ENCODE data around the gene NOL3.

Gene NOL3

DNA sequence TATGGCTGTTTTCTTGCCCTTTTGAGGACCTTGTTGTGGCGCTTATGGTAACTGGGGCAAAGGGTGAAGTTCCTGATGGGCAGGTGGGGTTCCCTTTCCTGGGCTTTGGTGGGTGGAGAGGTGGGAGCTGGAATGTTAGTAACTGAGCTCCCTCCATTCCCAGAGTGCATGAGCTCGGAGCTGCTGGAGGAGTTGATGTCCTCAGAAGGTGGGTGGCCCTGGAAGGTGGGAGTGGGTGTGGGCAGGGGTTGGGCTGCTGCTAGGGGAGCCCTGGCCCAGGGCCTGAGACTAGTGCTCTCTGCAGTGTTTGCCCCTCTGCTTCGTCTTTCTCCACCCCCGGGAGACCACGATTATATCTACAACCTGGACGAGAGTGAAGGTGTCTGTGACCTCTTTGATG, 27.4 kb downstream of the NOL3 start:
- TF ChIP-seq, protein P1, sequence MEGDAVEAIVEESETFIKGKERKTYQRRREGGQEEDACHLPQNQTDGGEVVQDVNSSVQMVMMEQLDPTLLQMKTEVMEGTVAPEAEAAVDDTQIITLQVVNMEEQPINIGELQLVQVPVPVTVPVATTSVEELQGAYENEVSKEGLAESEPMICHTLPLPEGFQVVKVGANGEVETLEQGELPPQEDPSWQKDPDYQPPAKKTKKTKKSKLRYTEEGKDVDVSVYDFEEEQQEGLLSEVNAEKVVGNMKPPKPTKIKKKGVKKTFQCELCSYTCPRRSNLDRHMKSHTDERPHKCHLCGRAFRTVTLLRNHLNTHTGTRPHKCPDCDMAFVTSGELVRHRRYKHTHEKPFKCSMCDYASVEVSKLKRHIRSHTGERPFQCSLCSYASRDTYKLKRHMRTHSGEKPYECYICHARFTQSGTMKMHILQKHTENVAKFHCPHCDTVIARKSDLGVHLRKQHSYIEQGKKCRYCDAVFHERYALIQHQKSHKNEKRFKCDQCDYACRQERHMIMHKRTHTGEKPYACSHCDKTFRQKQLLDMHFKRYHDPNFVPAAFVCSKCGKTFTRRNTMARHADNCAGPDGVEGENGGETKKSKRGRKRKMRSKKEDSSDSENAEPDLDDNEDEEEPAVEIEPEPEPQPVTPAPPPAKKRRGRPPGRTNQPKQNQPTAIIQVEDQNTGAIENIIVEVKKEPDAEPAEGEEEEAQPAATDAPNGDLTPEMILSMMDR (IDR thresholded peaks at IDR 0.05; ENCODE audit: control extremely low read depth, extremely low read depth, low read depth, missing control alignments), result no peak
- POLR2A ChIA-PET, result interaction anchor here (0.7 kb wide), 1 partner anchor 13 kb away, joined by 4 read pairs; no protein-coding TSS in a partner anchor
- DNase-seq (ENCODE audit: extremely low spot score), result no peak
- CTCF ChIA-PET, result interaction anchor here (0.8 to 3.0 kb wide), 15 partner anchors 10 to 303 kb away, joined by 3 to 16 read pairs (median 3); partner anchors contain the start of genes NOL3 and TMEM208

DNA sequence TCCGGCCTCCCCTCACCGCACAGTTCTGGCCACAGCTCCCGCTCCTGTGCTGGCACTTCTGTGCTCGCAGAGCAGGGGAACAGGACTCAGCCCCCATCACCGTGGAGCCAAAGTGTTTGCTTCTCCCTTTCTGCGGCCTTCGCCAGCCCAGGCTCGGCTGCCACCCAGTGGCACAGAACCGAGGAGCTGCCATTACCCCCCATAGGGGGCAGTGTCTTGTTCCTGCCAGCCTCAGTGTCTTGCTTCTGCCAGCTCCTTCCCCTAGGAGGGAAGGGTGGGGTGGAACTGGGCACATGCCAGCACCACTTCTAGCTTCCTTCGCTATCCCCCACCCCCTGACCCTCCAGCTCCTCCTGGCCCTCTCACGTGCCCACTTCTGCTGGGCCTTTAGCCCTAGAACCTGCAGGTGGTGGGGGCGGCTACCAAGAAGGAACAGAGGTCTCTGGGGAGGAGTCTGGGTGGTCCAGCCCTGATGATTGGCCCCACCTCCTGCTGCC, 27.9 kb downstream of the NOL3 start:
- no peak for DNase-seq (ENCODE audit: extremely low spot score)
- POLR2A ChIA-PET, result interaction anchor here (0.7 kb wide), 1 partner anchor 12 kb away, joined by 4 read pairs; no protein-coding TSS in a partner anchor
- TF ChIP-seq, protein P1 (IDR thresholded peaks at IDR 0.05; ENCODE audit: control extremely low read depth, extremely low read depth, low read depth, missing control alignments), result no peak
- CTCF ChIA-PET, result interaction anchor here (0.7 to 3.0 kb wide), 16 partner anchors 9 to 303 kb away, joined by 3 to 16 read pairs (median 3); partner anchors contain the start of genes NOL3 and TMEM208

DNA sequence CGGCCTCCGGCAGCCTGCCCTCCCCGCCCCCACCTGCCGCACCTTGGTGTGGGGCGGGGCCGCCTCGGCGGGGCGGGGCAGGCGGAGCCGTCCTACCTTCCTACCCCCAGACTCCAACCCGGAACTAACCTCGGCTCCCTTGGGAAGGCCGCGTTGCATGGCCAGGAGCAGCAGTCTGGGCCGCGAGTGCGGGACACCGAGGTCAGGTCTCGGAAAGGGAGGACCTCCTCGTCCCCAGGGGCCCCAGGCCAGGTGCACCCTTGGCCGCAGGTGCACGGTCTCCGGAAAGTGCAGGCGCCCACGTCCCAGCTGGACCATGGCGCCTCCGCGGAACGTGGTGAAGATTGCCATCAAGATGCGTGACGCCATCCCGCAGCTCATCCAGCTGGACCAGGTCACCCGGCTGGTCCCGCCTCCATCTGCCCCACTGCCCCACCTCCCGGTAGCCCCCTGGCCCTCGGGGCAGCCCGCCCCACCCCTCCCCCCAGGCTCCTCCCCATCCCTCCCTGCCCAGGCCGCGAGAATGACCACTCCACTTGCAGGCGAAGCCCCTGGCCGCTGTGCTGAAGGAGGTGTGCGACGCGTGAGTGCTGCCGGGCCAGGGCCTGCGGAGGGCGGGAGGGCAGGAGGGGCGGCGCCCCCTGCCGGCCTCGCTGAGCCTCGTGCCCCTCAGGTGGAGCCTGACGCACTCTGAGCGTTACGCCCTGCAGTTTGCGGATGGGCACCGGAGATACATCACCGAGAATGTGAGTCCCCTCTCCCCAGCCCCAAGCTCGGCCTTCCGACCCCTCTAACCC, 28.9 kb downstream of the NOL3 start, which contains the start of gene ELMO3:
TSS of gene ELMO3 (plus strand) at position 121 of the 797 bp plus-strand sequence. CDS start at position 317, 196 bp downstream.
- CTCF ChIA-PET, result interaction anchor here (0.7 to 3.0 kb wide), 7 partner anchors 19 to 246 kb away, joined by 3 to 16 read pairs (median 3); partner anchors contain the start of gene TMEM208
- POLR2A ChIA-PET, result no interaction called here
- TF ChIP-seq, protein P1 (IDR thresholded peaks at IDR 0.05; ENCODE audit: control extremely low read depth, extremely low read depth, low read depth, missing control alignments), result no peak
- DNase-seq (ENCODE audit: extremely low spot score), result no peak

DNA sequence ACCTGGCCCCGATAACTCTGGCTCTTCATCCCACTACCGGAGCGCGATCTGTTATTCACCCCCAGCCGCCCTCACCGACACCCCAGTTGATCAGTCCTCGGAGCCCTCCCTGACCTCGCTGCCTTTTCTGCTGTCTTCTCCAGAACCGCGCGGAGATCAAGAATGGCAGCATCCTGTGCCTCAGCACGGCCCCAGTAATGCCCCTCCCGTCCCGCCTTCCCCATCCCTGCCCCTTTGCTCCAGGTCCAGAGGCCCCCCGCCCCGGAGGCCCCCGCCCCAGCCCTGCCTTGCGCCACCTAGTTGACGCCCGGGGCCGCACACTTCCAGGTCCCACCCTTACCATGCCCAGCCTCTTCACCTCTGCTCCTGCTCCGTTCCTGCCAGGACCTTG, 29.5 kb downstream of the NOL3 start:
- TF ChIP-seq, protein P1 (IDR thresholded peaks at IDR 0.05; ENCODE audit: control extremely low read depth, extremely low read depth, low read depth, missing control alignments), result no peak
- ChIA-PET CTCF (interaction anchor here (2.5 to 3.0 kb wide), 2 partner anchors 18 to 26 kb away, joined by 8 to 16 read pairs; partner anchors contain the start of gene TMEM208), POLR2A (no interaction called here)
- DNase-seq (ENCODE audit: extremely low spot score), result no peak

DNA sequence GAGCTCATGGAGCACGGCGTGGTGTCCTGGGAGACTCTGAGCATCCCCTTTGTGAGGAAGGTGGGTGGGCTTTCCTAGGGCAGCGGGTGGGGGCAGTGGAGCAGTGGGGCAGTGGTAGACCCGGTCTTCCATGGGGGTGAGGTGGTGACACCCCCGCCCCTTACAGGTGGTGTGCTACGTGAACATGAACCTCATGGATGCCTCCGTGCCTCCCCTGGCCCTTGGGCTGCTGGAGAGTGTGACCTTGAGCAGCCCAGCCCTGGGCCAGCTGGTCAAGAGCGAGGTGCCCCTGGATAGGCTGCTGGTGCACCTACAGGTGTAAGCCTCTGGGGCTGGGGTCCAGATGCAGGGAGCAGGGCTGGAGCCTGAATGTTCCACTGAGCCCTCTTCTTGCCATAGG, 30.2 kb downstream of the NOL3 start:
- CTCF ChIA-PET, result no interaction called here
- no peak for DNase-seq (ENCODE audit: extremely low spot score)
- POLR2A ChIA-PET, result no interaction called here
- TF ChIP-seq, protein P1 (IDR thresholded peaks at IDR 0.05; ENCODE audit: control extremely low read depth, extremely low read depth, low read depth, missing control alignments), result no peak

DNA sequence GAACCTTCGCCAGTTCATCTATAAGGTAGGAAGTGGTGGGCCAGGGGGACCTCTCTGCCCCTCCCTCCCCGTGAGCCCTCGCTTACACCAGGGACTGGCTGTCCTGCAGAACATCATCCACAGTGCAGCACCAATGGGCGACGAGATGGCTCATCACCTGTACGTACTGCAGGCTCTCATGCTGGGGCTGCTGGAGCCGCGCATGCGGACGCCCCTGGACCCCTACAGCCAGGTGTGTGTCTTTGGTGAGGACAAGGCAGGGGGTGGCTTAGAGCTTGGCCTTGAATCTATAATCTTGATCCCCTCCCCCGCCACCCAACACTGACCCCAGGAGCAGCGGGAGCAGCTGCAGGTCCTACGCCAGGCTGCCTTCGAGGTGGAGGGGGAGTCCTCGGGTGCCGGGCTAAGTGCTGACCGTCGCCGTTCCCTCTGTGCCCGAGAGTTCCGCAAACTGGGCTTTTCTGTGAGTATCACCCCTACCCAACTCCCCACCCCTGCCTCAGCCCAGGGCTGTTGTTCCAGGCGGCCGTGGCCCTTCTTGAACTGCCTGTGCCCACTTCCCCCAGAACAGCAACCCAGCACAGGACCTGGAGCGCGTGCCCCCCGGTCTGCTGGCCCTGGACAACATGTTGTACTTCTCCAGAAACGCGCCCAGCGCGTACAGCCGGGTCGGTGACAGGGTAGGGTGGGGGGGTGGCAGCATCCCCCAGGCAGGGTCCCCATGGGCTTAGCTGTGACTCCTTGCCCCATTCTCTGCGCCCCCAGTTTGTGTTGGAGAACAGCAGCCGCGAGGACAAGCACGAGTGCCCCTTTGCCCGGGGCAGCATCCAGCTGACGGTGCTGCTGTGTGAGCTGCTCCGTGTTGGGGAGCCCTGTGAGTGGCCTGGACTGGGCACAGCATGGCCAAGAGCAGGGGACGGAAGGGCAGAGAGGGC, 31.3 kb downstream of the NOL3 start:
- ChIA-PET POLR2A (no interaction called here), CTCF (interaction anchor here (1.2 to 2.8 kb wide), 3 partner anchors 13 to 184 kb away, joined by 3 to 10 read pairs (median 3); no protein-coding TSS in a partner anchor)
- TF ChIP-seq, protein P1 (IDR thresholded peaks at IDR 0.05; ENCODE audit: control extremely low read depth, extremely low read depth, low read depth, missing control alignments), result no peak
- no peak for DNase-seq (ENCODE audit: extremely low spot score)
